HepG2 (cell line): ENCODE data around the gene BCAN. TPM values are rescaled to one million over a fixed set of nuclear protein-coding genes. Genes with fewer than 3 reads are reported as not detected.

Experiments used
- ATAC-seq: fragments of 200-7000 bp; cut with Tn5 transposase; 3 replicates; pipeline ENCODE4 v1.9.1; 2020; ENCODE audit warnings: mild to moderate bottlenecking, moderate library complexity
- BruUV-seq: library from RNA; stranded (reverse); fragments of 400-500 nt; replicated peaks from 2 replicates; lab custom pipeline; 2021; lab: Mats Ljungman, UMichigan
- CTCF ChIA-PET: fragments of 300-600 bp; formaldehyde crosslinking; extraction: SDS; loops from one replicate; lab custom pipeline; 2021; ENCODE audit warnings: low total read pairs, inconsistent platforms, low intra/inter-chr PET ratio; lab: Yijun Ruan, JAX
- POLR2A ChIA-PET: fragments of 350-600 bp; sonication (Branson Sonifier 250); formaldehyde crosslinking; loops from one replicate; lab custom pipeline; 2020; ENCODE audit warnings: antibody characterized with exemption, inconsistent platforms; lab: Yijun Ruan, JAX
- DNase-seq: peaks from one replicate; pipeline ENCODE4 v3.0.0-alpha.2; 2015; ENCODE audit warnings: low spot score
- FAIRE-seq: peaks from 3 replicates; lab custom pipeline; 2011; peaks lifted over from hg19 to GRCh38; lab: Jason Lieb, UNC
- H2AFZ ChIP-seq: one replicate; pipeline ENCODE4 v1.6.1; 2011; ENCODE audit warnings: low read length, inconsistent platforms
- H3K27ac ChIP-seq: fragments of 300-600 bp; 3 replicates; pipeline ENCODE4 v1.8.0; 2011; ENCODE audit warnings: mixed run types, mild to moderate bottlenecking, mixed read lengths, low read length, inconsistent platforms; ENCODE audit not compliant: insufficient read depth; ENCODE audit errors: extremely low read length
- H3K27me3 ChIP-seq, 2 experiments: fragments of 200-600 bp in 1 of 2; 2 replicates in 1 of 2; 3 replicates in 1 of 2; pipeline versions ENCODE4 v1.6.0 to v1.8.0; 2011; ENCODE audit warnings: low read length in 2 of 2, mild to moderate bottlenecking in 2 of 2, moderate library complexity in 2 of 2, inconsistent platforms in 1 of 2; ENCODE audit not compliant: insufficient read depth in 2 of 2, control insufficient read depth in 1 of 2
- H3K36me3 ChIP-seq, 2 experiments: fragments of 200-600 bp in 1 of 2; replicated peaks in 1 of 2; 2 replicates in 1 of 2; 3 replicates in 1 of 2; pipeline versions ENCODE4 v1.5.1 to v1.8.0; 2011; ENCODE audit warnings: low read length in 2 of 2, inconsistent platforms in 1 of 2; ENCODE audit not compliant: insufficient read depth in 2 of 2, control insufficient read depth in 1 of 2
- H3K4me1 ChIP-seq: 2 replicates; pipeline ENCODE4 v1.5.1; 2012; ENCODE audit warnings: low read length, inconsistent platforms; ENCODE audit not compliant: insufficient read depth
- H3K4me2 ChIP-seq: 2 replicates; pipeline ENCODE4 v1.6.0; 2011; ENCODE audit warnings: low read depth, low read length, inconsistent platforms
- H3K4me3 ChIP-seq, 3 experiments: fragments of 200-600 bp in 1 of 3; sonication (generic), shearing (Covaris generic) in 1 of 3; replicated peaks in 1 of 3; 2 replicates each; pipeline ENCODE4 v1.5.1; 2011 to 2016; ENCODE audit warnings: low read length in 3 of 3, inconsistent platforms in 2 of 3, low read depth in 2 of 3, mild to moderate bottlenecking in 2 of 3, control low read depth in 1 of 3, mixed read lengths in 1 of 3; ENCODE audit not compliant: insufficient read depth in 1 of 3
- H3K79me2 ChIP-seq: one replicate; pipeline ENCODE4 v1.6.1; 2011; ENCODE audit warnings: low read length, inconsistent platforms; ENCODE audit not compliant: insufficient read depth
- H3K9ac ChIP-seq: 2 replicates; pipeline ENCODE4 v1.6.0; 2011; ENCODE audit warnings: mild to moderate bottlenecking, low read depth, low read length, inconsistent platforms; ENCODE audit not compliant: insufficient read depth
- H3K9me3 ChIP-seq: 2 replicates; pipeline ENCODE4 v1.5.1; 2012; ENCODE audit warnings: mild to moderate bottlenecking, low read length
- H4K20me1 ChIP-seq: 2 replicates; pipeline ENCODE4 v1.6.0; 2011; ENCODE audit warnings: inconsistent platforms, mild to moderate bottlenecking, low read length, moderate library complexity; ENCODE audit not compliant: insufficient read depth
- CREBL2 ChIP-seq: sonication (generic); formaldehyde crosslinking; IDR thresholded peaks from 2 replicates; pipeline ENCODE4 v1.8.1; 2023; ENCODE audit warnings: missing genetic modification reagents, mild to moderate bottlenecking, borderline replicate concordance
- EED ChIP-seq: sonication (generic); formaldehyde crosslinking; IDR thresholded peaks from 2 replicates; pipeline ENCODE4 v1.5.0; 2020; ENCODE audit warnings: mild to moderate bottlenecking, missing genetic modification reagents
- GFI1 ChIP-seq: sonication (generic); formaldehyde crosslinking; IDR thresholded peaks from 2 replicates; pipeline ENCODE4 v1.5.0; 2020; ENCODE audit warnings: missing genetic modification reagents, mild to moderate bottlenecking, borderline replicate concordance
- HNF4G ChIP-seq, 2 experiments: sonication (generic) in 1 of 2; formaldehyde crosslinking in 1 of 2; IDR thresholded peaks; 2 replicates each; pipeline versions ENCODE4 v1.4.0 to v1.6.1; 2011 to 2020; ENCODE audit warnings: borderline replicate concordance in 2 of 2, low read depth in 2 of 2, mild to moderate bottlenecking in 2 of 2, low read length in 1 of 2, missing genetic modification reagents in 1 of 2, moderate library complexity in 1 of 2
- NONO ChIP-seq, 2 experiments: fragments of 450-650 bp in 1 of 2; sonication (generic) in 1 of 2; formaldehyde crosslinking in 1 of 2; IDR thresholded peaks in 1 of 2; conservative IDR thresholded peaks in 1 of 2; 2 replicates each; pipeline versions ENCODE4 v1.6.1 to v1.8.0; 2017 to 2022; ENCODE audit warnings: mild to moderate bottlenecking in 1 of 2, missing genetic modification reagents in 1 of 2, moderate library complexity in 1 of 2
- PRPF4 ChIP-seq: fragments of 200-400 bp; formaldehyde crosslinking; IDR thresholded peaks from 2 replicates; pipeline ENCODE4 v1.6.1; 2016; ENCODE audit warnings: low read length, low read depth; ENCODE audit not compliant: poor library complexity, severe bottlenecking
- SATB2 ChIP-seq: sonication (generic); formaldehyde crosslinking; IDR thresholded peaks from 2 replicates; pipeline ENCODE4 v1.5.0; 2020; ENCODE audit warnings: missing genetic modification reagents
- SMAD9 ChIP-seq: sonication (generic); formaldehyde crosslinking; IDR thresholded peaks from 2 replicates; pipeline ENCODE4 v1.5.1; 2020; ENCODE audit warnings: mild to moderate bottlenecking, missing genetic modification reagents
- TFDP2 ChIP-seq: sonication (generic); formaldehyde crosslinking; IDR thresholded peaks from 2 replicates; pipeline ENCODE4 v1.4.0; 2020; ENCODE audit warnings: missing genetic modification reagents
- ZFX ChIP-seq: sonication (generic); formaldehyde crosslinking; IDR thresholded peaks from 2 replicates; pipeline ENCODE4 v1.4.0; 2020; ENCODE audit warnings: mild to moderate bottlenecking, low read depth, missing genetic modification reagents, moderate library complexity
- ZNF136 ChIP-seq: sonication (generic); formaldehyde crosslinking; IDR thresholded peaks from 2 replicates; pipeline ENCODE4 v1.8.1; 2022; ENCODE audit warnings: low read depth, mild to moderate bottlenecking, moderate library complexity, missing genetic modification reagents
- ZNF598 ChIP-seq: sonication (generic); formaldehyde crosslinking; IDR thresholded peaks from 2 replicates; pipeline ENCODE4 v1.5.1; 2020; ENCODE audit warnings: mild to moderate bottlenecking, missing genetic modification reagents, borderline replicate concordance
- ZNF75D ChIP-seq: sonication (generic); formaldehyde crosslinking; IDR thresholded peaks from 2 replicates; pipeline ENCODE4 v1.8.1; 2023; ENCODE audit warnings: missing genetic modification reagents, mild to moderate bottlenecking, borderline replicate concordance
- WGBS: methylation state at CpG from one replicate; pipeline ENCODE4 v1.1.6; 2017; ENCODE audit warnings: low lambda C conversion rate; 5-methylcytosine and 5-hydroxymethylcytosine counted together
- in situ Hi-C: cut with HindIII; loops from 2 replicates; pipeline ENCODE4 v1.10.0; 2017; ENCODE audit warnings: low pct_unique_long_range_greater_than_20kb; ENCODE audit not compliant: extremely low pct_ligation_motif_present
- intact Hi-C: fragments of 100-400 bp; cut with micrococcal nuclease; formaldehyde crosslinking; loops from one replicate; pipeline ENCODE4 v1.10.0; 2022; ENCODE audit not compliant: unreplicated experiment
- polyA plus RNA-seq, 8 experiments: library from polyadenylated mRNA; depleted of rRNA in 3 of 8; stranded (reverse) in 7 of 8; unstranded in 1 of 8; fragments of >200 nt; fragmentation: Illumina TruSeq in 4 of 8; extraction: Trizol in 4 of 8; gene quantifications; 2 replicates each; pipeline versions ENCODE4 v1.2.1 to v1.2.3, GENCODE V29; 2011 to 2016; ENCODE audit warnings: low read depth in 4 of 8, missing spikeins in 1 of 8, mixed read lengths in 1 of 8; ENCODE audit not compliant: insufficient read depth in 1 of 8
- total RNA-seq, 5 experiments: library from RNA; depleted of rRNA; stranded (reverse); fragments of >200 nt; fragmentation: Illumina TruSeq; extraction: Trizol; gene quantifications; 2 replicates each; pipeline ENCODE4 v1.2.3, GENCODE V29; 2016; ENCODE audit warnings: low read depth in 1 of 5
- TF ChIP-seq, protein P1 (sequence below): sonication (generic); formaldehyde crosslinking; IDR thresholded peaks from 2 replicates; pipeline ENCODE4 v1.9.0; 2021; ENCODE audit warnings: missing genetic modification reagents, mild to moderate bottlenecking, borderline replicate concordance
- TF ChIP-seq, protein P2 (sequence below): sonication (generic); formaldehyde crosslinking; IDR thresholded peaks from 2 replicates; pipeline ENCODE4 v1.8.1; 2023; ENCODE audit warnings: mild to moderate bottlenecking, missing genetic modification reagents

Gene BCAN
- total and polyA plus RNA-seq, 2 of the 13 experiments (the other 11 are each of a cell fraction or from before 2014, with no cell fraction given), result not detected

GRCh38 chr1:156659988-156660751 is 18.3 kb downstream of the BCAN start (continued):
- TF ChIP-seq ZNF598 (CRISPR knock-in tag) (no peak), GFI1 (CRISPR knock-in tag) (0 out of 2 replicates have a peak, but pooled peaks have one; percentile 37), CREBL2 (CRISPR knock-in tag) (no peak), SMAD9 (CRISPR knock-in tag) (no peak)
- TF ChIP-seq, protein P1, sequence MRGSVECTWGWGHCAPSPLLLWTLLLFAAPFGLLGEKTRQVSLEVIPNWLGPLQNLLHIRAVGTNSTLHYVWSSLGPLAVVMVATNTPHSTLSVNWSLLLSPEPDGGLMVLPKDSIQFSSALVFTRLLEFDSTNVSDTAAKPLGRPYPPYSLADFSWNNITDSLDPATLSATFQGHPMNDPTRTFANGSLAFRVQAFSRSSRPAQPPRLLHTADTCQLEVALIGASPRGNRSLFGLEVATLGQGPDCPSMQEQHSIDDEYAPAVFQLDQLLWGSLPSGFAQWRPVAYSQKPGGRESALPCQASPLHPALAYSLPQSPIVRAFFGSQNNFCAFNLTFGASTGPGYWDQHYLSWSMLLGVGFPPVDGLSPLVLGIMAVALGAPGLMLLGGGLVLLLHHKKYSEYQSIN (CRISPR knock-in tag), result no peak
- TF ChIP-seq, all 625 proteins: peak for 251

- Histone ChIP-seq H3K79me2 (peaks cover 20% of the 10 kb centered on the region), H2AFZ (no peak overlapping the region), H3K27me3 (no peaks in the 10 kb centered on the region; a peak in 1 of 5 replicates), H3K9ac (peak overlapping the region; percentile 94), H3K27ac (peak overlapping the region; percentile 95), H3K9me3 (no peaks in the 10 kb centered on the region), H3K4me2 (peak overlapping the region; percentile 95), H3K36me3 (peaks cover 0 to 5% of the 10 kb centered on the region in 2 experiments; a peak in 1 of 5 replicates), H3K4me3 (peak overlapping the region; percentile 75 to 82 (median 80)), H4K20me1 (peaks cover 41% of the 10 kb centered on the region), H3K4me1 (peaks cover 80% of the 10 kb centered on the region)
- ATAC-seq, result peak; percentile 26
- TSS peak; percentile 88 for BruUV-seq
- ChIA-PET CTCF (interaction anchor here (1.3 to 6.4 kb wide), 5 partner anchors 13 to 65 kb away, joined by 4 to 166 read pairs (median 9); partner anchors contain the start of gene NES), POLR2A (interaction anchor here (0.9 to 11.4 kb wide), 17 partner anchors 12 to 203 kb away, joined by 3 to 189 read pairs (median 6); partner anchors contain the start of genes CRABP2, HDGF, ISG20L2 and MEF2D)
- DNase-seq, result no peak
- in situ Hi-C loops, result no loop called here
- WGBS, result 0% methylated on average over 2 of the region's 2 CpGs
- intact Hi-C loops, result loop anchor here (1.0 to 10.0 kb wide), 2 partner anchors 18 to 64 kb away; partner anchors contain the start of genes ISG20L2 and METTL25B
- FAIRE-seq, result no peak
- TF ChIP-seq NONO (IDR thresholded peaks at IDR 0.05) (no peak), NONO (CRISPR knock-in tag; conservative IDR thresholded peaks at IDR 0.05) (no peak), SATB2 (CRISPR knock-in tag) (0 out of 2 replicates have a peak, but pooled peaks have one; percentile 8), PRPF4 (no peak), HNF4G (IDR thresholded peaks at IDR 0.05; ENCODE audit: borderline replicate concordance, low read depth, low read length) (no peak), HNF4G (CRISPR knock-in tag; IDR thresholded peaks at IDR 0.05; ENCODE audit: borderline replicate concordance, low read depth) (no peak), EED (CRISPR knock-in tag) (peak; percentile 6; the same call in 1 of the 2 replicates), ZNF136 (no peak), ZNF75D (0 out of 2 replicates have a peak, but pooled peaks have one; percentile 1), ZFX (CRISPR knock-in tag) (no peak), TFDP2 (no peak)
- TF ChIP-seq, protein P2, sequence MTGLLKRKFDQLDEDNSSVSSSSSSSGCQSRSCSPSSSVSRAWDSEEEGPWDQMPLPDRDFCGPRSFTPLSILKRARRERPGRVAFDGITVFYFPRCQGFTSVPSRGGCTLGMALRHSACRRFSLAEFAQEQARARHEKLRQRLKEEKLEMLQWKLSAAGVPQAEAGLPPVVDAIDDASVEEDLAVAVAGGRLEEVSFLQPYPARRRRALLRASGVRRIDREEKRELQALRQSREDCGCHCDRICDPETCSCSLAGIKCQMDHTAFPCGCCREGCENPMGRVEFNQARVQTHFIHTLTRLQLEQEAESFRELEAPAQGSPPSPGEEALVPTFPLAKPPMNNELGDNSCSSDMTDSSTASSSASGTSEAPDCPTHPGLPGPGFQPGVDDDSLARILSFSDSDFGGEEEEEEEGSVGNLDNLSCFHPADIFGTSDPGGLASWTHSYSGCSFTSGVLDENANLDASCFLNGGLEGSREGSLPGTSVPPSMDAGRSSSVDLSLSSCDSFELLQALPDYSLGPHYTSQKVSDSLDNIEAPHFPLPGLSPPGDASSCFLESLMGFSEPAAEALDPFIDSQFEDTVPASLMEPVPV (CRISPR knock-in tag), result no peak
Measured at GRCh38 chr1:156660752-156661112, 18.8 kb downstream of the BCAN start.
